GM21390 (cell line): Measurements from ENCODE around the gene SLC39A1.
A peak's percentile ranks its signal among the peaks of the same experiment; 100 is the strongest.

ENCODE experiments used
- ATAC-seq: cut with Tn5 transposase; IDR thresholded peaks from one replicate; pipeline ENCODE4 v1.9.1; 2021; ENCODE audit not compliant: unreplicated experiment

Gene SLC39A1

DNA sequence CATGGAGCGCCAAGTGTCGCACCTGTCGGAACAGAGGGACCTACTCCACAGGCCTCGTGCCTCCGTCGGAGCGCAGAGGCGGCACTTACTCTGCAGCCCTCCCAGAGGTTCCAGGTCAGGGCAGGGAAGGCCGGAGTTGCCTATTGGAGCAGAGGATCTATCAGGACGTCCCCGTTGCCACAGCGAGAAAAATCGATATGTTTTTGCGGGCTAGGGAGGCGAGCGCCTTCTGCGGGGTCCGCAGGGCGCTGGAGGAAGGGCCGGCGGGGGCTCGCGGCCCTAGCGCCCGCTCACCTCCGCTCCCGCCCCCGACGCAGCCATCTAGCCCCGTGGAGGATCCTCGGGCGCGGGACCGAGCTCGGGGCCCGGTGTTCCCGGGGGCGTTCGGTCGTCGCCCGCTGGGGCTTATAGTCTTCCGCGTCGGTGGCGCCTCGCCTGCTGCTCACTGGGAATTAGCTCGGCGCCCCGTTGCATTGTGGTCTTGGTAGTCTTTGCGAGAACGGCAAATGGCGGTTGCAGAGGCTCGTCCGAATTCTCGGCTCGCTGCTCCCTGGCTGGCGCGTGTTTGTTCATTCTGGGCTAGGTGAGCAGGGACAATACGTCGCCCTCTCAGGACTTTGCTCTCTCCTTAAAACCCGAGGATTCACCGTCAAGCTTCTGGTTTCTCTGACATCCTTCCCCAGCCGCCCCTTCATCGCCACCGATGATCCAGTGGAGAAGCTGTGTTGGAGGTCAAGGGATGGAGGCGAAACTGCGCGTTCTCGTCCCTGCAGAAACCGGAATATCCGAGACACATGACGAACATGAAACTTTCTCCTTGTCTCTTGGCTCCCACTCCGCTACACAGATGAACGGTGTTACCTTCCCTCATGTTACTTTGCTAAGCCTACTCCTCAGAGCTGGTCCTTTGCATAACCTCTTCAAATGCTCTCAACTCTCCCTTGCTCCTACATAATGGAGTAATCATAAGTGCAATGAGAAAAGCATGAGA, 14.2 kb upstream of the SLC39A1 start, which contains the start of gene JTB:
Gene JTB (minus strand): TSS at position 425 of the 991 bp plus-strand sequence. CDS start 422 bp downstream, at position 3.
- ATAC-seq, result no peak

DNA sequence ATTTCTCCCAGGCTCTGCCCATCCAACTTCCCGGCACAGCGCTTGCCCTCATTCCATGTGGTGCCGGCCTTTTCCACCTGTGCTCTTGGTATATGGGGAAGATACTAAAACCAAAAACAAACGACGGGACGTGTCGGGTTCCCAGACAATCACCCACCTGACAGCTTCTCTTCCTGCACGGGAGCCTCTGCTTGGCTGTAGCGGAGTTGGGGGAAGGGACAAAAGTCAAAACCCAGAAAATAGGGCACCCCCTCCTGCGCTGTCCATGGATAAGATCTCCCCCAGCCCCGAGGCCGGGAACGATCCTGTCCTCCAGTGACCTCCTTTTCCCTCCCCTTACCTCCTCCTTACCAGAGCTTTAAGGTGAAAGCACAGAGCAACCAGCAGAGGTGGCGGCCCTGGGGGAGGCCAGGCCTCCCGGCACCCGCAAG, 13.5 kb upstream of the SLC39A1 start:
- ATAC-seq, result no peak

DNA sequence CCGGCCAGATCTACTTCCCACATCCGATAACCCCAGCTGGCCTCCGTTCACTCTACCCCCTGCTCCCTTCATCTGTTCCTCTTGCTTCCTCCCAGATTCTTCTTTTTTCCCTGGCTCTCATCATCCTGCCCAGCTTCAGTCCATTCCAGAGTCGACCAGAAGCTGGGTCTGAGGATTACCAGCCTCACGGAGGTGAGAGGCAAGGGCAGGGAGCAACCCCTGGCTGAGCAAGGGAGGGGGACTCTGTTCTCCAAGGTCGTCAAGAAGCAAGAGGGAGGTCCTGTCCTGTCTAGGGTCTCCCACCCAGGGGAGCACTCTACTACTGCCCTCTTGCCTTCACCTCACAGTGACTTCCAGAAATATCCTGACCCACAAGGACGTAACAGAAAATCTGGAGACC, 10.2 kb upstream of the SLC39A1 start:
- ATAC-seq, result no peak

DNA sequence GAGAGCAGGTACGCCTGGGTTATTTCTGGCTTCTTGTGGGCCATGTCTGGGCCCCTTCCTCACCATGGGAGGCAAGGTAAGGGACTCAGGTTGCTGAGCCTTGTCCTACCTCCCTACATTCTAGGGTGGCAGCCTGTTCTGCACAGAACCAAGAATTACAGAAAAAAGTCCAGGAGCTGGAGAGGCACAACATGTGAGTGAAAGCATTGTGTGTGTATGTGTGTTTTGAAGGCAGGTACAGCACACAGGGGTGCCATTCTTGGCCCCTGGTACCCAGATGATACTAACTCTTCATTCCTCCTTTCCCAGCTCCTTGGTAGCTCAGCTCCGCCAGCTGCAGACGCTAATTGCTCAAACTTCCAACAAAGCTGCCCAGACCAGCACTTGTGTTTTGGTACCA, 9.7 kb upstream of the SLC39A1 start:
- ATAC-seq, result no peak

DNA sequence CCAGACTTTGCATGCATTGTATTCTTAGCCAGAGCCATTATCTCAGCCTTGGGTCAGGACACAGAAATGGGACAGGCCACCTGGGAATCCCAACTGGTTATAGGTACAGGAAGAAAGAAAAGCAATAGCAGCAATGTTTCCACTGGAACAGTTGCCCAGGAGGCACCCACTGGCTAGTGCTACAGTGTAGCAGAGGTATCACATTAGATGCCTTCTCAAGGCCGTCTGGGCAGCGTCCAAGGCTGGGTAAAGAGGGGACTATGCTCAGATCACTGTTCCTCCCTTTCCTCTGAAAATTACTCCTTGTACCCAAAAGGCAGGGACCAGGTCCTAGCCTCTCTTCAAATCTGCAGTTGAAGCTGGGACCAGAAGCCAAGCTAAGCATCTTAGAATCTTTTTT, 7.0 kb upstream of the SLC39A1 start:
- no peak for ATAC-seq

DNA sequence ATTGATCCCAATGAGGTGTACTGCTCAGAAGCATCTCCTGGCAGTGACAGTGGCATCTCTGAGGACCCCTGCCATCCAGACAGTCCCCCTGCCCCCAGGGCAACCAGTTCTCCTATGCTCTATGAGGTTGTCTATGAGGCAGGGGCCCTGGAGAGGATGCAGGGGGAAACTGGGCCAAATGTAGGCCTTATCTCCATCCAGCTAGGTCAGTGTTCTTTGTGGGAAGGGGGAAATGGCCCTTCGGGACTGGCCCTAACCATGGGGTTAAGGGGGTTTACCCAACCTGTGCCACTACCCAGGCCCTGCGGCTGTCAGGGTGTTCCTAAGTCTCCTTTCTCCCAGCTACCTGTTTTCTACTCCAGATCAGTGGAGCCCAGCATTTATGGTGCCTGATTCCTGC, 5.6 kb upstream of the SLC39A1 start:
- ATAC-seq, result no peak

DNA sequence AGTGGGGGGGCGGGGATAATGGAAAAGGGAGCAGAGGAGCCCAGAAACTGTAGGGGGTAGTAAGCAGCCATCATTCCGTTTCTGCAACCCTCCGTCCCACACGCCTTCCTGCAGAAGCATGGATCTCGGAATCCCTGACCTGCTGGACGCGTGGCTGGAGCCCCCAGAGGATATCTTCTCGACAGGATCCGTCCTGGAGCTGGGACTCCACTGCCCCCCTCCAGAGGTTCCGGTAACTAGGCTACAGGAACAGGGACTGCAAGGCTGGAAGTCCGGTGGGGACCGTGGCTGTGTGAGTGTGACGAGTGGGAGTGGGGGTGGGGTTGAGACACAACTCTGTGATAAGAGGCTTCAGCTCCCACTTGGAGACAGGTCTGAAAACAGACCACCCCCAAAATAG, 5.1 kb upstream of the SLC39A1 start:
- ATAC-seq, result no peak

DNA sequence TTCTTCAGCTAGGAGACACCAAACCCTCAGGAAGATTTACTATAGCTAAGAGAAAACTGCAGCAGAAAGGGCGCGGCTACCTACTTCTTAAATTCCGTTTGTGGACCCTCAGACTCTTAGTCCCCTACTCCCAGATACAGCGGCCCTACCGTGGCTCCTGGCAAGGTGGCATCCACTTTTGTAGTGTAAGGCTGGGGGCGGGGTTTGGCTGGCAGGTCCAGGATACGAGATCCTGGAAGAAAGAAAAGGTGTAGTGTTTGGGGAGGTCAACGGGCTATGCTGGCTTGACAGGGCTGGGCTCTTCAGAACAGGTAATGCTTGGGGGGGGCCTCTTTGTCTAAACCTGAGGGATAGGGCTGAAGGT, 4.6 kb upstream of the SLC39A1 start:
- no peak for ATAC-seq

DNA sequence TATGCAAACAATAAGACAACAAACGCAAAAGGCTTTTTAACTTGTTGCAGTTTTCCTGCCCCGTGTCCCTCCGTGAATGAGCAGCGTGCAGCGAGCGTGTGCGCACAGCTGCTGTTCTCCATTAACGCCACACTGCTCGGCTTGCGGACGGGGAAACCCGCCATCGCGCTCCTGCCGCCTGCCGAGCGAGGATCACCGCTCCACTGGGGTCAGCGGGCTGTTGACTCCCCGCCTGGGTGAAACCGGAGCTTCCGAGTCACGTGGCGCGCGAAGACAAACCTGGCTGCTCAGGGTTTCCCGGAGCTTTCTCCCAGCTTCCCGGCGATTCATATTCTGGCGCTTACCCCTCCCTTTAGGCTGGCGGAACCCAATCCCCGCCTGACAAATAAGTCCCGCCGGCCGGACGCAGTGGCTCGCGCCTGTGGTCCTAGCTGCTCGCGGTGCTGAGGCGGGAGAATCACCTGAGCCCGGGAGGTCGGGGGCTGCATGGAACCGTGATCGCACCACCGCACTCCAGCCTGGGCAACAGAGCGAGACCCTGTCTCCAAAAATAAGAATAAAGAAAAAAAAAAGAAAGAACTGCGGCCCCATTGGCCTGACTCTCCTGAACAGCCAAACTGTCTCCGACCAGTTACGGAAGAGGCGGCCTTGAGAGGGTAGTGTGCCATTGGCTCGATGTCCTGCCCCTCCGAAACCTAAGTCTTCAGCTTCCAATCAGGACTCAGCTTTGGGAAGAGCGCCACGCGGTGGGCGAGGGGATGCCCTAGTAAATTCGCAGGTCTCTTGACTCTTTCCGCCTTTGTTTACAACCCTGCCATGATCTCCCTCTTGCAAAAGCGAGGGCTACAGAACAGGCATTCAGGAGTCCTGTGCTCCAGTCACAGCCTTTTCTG, 4.0 kb upstream of the SLC39A1 start, which contains the start of gene CREB3L4:
Gene CREB3L4 (plus strand): TSS at position 796 of the 893 bp plus-strand sequence. CDS start 624 bp downstream, outside the sequence.
- peak; percentile 61 for ATAC-seq

DNA sequence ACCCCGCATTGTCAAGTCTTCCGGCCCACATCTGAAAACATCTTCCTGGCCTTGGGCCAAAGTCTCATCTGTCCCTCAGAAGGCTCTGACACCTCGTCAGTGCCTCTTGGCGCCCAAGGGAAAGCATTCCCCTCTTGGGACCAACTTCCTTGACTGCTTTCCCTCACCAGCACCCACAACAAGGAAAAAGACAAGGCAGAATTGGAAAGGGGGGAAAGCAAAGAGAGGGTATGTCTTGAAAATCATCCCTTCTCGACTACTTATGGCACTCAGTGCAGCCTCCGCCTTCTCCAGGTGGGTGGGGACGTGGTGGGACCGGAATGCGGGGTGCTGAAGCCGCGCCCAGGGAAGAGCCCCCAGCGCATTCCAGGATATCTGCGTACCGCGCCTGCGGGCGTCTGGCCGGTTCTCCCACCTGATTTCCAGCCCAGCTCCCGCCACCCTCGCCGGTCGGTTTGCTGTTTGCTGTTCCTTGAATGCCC, 554 bp upstream of the SLC39A1 start:
- ATAC-seq, result no peak

DNA sequence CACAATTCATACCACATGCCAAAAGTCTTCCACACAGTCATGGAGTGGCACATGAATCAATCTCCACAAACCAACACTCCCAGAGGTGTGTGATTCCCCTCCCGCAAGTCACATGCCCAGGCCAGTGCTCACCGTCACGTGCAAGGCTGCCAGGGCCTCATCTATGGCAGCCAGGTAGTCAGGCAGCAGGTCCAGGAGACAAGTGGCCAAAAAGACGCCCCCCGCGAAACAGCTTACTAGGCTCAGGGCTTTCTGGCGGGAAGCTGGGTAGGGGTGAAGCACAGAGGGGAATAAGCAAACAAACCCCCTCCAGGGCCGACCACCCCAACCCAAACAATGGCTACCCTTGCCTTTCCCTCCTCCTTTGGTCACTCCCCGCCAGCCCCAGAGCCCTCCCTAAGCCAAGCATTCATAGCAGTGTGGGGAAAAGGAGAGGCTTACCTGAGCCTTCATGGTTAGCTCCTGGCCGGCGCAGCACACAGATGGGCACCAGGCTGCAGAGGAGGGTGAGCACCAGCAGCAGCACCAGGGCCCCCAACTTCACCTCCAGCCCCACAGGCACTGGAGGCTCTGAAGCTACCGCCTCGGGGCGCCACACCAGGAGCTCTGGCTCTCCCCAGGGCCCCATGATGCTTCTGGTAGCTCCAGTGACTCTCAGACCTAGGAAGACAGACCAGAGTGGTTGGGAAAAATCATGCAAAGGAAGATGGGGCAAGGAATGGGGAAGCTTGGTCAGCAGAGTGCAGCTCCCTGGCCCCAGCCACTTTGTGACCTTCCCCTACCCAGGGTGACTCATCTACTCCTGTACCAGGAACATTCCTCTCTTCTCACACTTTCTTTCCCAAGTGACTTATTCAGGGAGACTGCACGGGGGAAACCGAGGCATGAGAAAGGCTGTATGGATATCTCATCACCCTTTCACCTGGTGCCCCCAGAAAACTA, 978 bp downstream of the SLC39A1 start:
- no peak for ATAC-seq

DNA sequence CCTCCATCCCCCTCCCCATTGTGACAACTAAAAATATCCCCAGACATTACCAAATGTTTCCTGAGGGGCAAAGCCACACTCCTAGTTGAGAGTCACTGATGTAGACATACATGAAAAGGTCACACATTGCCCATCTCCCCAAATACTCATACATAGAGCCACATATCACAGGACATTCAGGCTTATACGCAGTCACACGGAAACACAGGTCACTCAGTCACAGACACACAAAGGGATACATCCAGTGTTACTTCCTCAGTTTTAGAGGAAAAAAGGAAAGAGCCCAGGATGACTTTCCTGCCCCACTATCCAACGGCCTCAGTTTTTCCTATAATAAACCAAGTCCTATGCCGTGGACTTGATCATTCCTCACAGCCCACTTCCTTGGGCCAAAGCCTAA, 1.9 kb downstream of the SLC39A1 start:
- no peak for ATAC-seq

DNA sequence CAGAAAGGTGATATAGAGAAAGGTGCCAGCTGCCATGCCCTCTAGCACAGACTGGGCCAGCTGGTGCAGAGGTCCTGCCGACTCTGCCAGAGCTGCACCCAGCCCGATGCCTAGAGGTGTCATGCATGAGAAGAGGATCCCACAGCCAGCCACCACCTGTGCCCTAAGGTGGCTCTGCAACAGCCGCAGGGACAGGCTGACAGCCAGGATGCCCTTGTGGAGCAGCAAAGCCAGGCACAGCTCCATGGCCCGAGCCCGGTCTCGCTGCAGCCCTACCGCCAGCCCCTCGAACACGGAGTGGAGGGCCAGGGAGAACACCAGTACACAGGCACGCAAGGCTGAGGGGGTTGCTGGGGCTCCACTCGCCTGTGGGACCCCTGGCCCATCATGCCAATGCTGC, 3.1 kb downstream of the SLC39A1 start:
- ATAC-seq, result no peak

DNA sequence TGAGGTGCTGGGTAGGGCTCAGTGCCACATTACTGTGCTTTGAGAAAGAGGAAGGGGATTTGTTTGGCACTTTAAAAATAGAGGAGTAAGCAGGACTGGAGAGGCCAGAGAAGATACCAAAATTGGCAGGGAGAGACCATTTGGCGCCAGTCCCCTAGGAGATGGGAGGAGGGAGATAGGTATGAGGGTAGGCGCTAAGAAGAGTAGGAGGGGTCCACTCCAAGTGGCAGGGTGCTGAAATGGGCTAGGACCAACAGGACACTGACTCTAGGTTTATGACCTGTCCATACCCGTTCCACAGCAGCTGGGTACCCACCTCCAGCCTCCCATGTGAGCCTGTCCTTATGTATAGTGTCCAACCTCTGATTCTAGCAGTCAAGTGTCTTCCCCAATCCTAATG, 3.9 kb downstream of the SLC39A1 start:
- ATAC-seq, result no peak

DNA sequence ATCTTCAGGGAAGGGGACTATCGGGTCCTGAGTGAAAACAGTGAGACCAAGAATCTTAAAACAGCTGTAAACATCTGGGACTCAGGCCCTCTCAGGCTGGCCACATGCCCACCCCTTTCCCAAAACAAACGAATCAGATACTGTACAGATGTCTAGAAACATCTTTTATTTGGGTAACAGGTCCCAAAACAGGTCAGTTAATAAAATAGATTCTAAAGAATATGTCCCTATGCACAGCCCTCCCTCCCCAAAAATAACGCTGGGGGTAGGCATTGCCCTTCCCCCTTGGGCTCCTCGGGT, 4.4 kb downstream of the SLC39A1 start:
- ATAC-seq, result no peak

DNA sequence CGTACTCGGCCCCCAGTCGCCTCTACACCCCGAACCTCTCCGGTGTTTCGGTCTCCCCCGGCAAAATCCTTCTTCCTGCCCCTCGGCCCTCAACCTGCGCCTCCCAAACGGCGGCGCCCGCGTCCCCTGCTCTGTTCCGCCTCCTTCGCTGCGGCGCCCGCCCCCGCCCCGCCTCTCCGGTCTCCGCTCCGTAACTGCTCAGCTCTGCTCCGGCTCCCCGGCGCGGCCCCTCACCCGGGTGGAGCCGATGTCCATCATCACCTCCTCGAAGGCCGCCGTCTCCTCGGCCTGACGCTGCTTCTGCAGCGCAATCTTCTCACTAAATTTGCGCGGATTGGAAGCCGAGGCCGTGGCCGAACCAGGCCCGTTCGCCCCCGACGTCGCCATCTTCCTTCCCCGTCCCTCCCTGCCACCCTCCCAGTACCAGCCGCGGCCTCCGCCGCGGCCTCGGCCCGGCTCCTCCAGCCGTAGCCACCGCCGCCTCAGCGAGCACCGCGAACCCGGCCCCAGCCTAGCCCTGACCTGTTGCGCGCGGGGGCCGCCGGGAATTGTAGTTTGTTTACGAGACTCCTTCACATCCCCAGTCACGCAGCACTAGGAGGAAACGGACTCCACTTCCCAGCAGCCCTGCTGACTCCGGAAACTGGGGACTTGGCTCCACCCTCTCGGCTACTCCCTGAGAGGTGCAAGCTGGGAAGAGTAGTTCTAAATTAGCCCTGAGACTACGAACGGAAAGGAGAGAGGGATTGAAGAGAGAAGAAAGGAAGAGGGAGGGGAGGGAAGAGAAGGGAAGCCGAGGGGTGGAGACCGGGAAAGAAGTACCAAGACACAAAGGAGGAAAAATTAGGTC, 5.0 kb downstream of the SLC39A1 start, which contains the start of gene CRTC2:
Gene CRTC2 (minus strand): TSS at position 502 of the 850 bp plus-strand sequence. CDS start 115 bp downstream, at position 387.
- ATAC-seq, result peak; percentile 75

DNA sequence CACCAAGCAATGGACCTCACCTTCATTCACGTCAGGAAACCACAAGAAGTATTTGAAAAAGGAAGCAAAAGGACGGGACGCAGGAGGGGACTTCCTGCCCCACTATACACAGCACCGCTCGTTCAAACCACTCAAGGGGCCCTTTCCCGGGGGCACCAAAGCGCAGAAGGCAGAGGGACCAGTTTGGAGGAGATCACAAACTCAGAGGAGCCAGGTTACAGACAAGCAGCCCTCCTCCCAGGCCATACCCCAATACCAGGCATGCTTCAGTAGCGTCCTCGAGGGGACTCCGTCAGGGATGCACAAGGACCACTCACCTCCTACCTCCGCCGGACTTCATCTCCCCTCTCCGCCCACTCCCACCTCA, 5.6 kb downstream of the SLC39A1 start:
- peak; percentile 22 for ATAC-seq

DNA sequence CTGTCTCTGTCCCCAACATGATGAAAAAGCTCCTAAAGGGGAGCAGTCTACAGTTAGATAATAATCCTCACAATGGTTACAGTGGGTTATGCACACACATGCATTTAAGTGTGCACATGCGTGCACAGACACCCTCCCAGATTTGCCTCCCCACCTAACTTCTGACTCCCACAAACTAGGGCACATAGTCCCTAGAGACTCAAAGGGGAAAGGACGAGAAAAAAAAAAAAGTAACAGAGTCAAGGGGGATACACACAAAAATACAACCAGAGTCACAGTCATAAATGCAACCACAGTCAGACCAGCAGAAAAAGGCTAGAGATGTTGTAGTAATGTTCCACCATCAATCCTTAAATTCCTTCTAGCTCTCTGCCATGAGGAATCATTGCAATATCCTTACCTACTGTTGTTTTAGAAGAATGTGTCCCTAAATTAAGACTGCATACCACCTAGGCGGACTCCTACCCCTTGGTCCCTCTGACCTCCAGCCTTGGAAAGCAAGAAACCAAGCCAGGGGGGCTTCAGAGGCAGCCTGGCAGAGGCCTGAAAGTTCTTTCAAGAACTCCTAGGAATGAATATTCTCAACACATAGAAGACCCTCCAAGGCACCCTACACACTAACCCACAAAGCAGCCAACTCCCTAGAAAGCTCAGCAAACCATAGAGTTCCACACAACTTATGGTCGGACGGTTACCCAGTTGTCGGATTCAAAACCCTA, 6.2 kb downstream of the SLC39A1 start:
- ATAC-seq, result no peak

DNA sequence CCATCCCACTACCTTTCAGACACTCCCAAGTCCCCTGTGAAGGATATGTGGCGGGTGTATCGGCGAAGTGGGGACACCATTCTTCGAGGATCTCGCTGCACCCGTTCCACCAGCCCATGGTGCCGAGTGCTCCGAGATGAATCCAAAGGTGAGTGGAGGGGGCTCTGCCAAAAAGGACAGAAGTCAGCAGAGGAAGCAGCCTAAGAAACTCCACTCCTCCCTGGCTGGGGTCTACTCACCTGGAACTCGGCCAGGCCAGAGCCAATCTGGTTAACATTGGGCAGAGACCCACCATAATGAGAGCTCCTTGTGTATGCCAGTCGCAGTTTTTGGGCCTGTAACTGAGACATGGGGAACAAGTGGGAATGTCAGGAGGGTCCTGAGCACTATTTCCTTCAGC, 8.5 kb downstream of the SLC39A1 start:
- no peak for ATAC-seq
